Left cardiac atrium (tissue), 4 donors: ENCODE measurements around the gene CLEC3B. TPM values are rescaled to one million over a fixed set of nuclear protein-coding genes. Genes with fewer than 3 reads are reported as not detected.
"Not testable (repeated sequence)": the region's sequence is repeated elsewhere in the genome, so short reads cannot be mapped to it uniquely, and the experiment has no call there.

ENCODE experiments used
- ATAC-seq, 2 donors: fragments of 200-7000 bp; cut with Tn5 transposase; one replicate each; pipeline ENCODE4 v1.9.1; 2020; ENCODE audit warnings: mild to moderate bottlenecking in 2 of 2, moderate library complexity in 2 of 2
- DNase-seq: peaks from one replicate; pipeline ENCODE4 v3.0.0-alpha.2; 2020
- intact Hi-C, 2 donors: fragments of 100-400 bp; cut with DNase I; formaldehyde crosslinking; loops; one replicate each; pipeline versions ENCODE4 v1.14.1 to v1.15.1; 2022 to 2023
- total RNA-seq, 2 donors: library from RNA; stranded (reverse); fragmentation: NEBNext Ultra II Directional; extraction: Animal tissue kit (Norgen Biotek cat#: 25700); gene quantifications; one replicate each; pipeline ENCODE4 v1.2.1, GENCODE V29; 2021
- donor health status: DM: no; HTN: yes; CAD: no.
- donor health status: DM: no; HTN: yes; CAD: no; lungs with severe emphysema.
- donor health status: DM: yes; HTN: yes; CAD: no.
- donor health status: Dilated cardiomyopathy.

Gene CLEC3B
- total RNA-seq, 2 donors from 2014 or later, result 107 to 132 TPM

DNA sequence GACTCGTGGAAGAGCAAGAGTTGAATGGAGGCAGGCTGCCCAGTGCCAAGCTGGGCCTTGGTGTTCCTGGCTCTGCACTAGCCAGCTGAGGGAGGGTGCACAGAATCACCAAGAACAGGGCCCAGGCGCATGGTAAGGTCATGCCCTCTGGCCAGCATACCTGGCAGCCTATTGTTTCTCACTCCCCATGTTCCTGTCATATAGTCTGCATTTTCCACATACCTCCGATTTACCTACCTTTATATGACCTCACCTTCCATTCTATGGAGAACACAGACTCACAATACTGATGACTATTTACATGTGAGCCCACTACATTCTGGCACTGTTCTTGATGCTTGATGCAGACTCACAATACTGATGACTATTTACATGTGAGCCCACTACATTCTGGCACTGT is 5.4 kb downstream of the CLEC3B start:
- ATAC-seq, result no peak
- DNase-seq, result no peak
- intact Hi-C loops, result no loop called here

DNA sequence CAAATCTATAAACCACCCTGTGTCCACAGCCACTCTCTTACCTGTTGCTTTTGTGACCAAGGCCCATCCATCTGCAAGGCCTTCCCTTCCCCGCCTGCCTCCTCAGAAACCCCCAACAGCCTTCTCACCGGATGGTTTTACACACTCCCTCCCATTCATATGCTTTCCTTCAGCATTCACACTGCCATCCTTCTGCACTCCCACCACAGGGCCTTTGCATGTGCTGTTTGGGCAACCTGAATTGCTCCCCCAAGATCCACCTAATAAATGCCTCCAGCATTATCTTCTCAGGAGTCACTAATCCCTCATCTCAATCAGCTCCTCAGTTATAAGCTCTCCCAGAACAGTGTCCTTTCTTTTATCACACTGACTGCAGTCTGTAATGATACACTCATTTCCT is 6.0 kb downstream of the CLEC3B start:
- no peak for ATAC-seq
- intact Hi-C loops, result no loop called here
- no peak for DNase-seq

DNA sequence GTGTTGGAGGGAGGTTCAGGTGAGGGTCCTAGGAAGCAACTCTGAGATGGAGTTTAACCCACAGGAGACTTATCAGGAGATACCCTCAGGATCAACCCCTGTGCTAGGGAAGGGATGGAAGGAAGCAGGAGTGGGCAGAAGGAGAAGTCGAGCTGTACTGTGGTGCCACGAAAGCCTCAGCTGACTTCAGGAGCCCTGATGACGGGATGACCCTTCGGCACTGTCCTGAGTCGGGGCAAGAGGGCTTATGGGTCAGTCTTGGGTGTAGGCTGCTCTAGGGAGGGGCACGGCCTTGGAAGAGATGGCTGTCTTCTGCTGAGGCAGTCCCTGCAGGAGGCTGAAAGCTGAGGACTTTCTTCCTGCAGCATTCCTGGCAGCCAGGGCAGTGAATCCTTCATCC is 7.7 kb downstream of the CLEC3B start:
- intact Hi-C loops, result no loop called here
- DNase-seq, result no peak
- no peak for ATAC-seq

DNA sequence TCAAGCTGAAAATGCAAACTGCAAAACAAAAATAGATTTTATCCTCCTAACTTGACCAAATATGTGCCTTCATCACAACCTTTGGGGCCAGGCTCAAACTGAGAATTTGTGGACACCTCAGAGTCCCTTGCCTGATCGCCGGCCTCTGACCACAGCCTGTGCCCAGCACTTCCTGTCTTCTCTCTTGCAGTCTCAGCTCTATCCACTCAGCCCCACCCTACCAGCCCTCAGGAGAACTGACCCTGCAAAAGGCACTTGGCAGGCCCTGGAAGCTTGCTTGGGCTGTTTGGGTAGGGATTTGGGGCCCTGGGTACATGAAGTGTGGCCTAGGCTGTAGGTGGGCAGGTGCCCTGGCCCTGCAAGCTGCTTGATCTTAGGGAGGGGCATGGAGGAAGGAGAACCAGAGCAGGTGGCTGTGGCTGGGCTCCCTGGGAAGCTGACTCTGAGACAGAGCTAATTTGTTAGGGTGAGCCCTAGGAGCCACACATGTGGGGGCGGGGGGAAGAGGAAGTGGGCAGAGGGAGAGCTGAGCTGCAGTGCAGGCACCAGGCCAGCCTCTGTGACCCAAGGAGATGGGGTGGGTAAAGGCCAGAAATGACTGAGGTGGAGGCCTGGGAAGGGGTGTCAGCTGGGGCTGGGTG is 8.6 kb downstream of the CLEC3B start:
- ATAC-seq (peak; percentile 32 to 65), DNase-seq (peak; percentile 71)
- intact Hi-C loops, result loop anchor here in 1 of 2 donors (5.0 kb wide), 1 partner anchor 178 kb away; no protein-coding TSS in a partner anchor

DNA sequence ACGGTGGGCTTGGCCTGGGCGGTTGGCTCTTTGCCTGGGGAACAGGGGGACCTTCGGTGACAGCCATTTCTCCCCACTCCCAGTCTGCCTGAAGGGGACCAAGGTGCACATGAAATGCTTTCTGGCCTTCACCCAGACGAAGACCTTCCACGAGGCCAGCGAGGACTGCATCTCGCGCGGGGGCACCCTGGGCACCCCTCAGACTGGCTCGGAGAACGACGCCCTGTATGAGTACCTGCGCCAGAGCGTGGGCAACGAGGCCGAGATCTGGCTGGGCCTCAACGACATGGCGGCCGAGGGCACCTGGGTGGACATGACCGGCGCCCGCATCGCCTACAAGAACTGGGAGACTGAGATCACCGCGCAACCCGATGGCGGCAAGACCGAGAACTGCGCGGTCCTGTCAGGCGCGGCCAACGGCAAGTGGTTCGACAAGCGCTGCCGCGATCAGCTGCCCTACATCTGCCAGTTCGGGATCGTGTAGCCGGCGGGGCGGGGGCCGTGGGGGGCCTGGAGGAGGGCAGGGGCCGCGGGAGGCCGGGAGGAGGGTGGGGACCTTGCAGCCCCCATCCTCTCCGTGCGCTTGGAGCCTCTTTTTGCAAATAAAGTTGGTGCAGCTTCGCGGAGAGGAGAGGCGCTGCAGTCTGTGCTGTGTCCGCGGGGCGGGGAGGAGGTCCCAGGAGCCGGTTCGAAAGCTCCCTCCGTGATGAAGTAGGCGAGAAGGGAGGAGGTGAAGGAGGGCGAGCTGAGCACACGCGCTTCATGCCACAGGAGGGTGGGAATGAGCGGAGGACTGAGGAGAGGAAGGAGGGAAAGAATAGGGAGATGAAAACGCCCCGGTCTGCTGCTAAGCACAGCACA is 9.6 kb downstream of the CLEC3B start:
- peak; percentile 36 for DNase-seq
- intact Hi-C loops, result loop anchor here in 1 of 2 donors (5.0 kb wide), 1 partner anchor 177 kb away; no protein-coding TSS in a partner anchor
- peak; percentile 39 to 47 for ATAC-seq

DNA sequence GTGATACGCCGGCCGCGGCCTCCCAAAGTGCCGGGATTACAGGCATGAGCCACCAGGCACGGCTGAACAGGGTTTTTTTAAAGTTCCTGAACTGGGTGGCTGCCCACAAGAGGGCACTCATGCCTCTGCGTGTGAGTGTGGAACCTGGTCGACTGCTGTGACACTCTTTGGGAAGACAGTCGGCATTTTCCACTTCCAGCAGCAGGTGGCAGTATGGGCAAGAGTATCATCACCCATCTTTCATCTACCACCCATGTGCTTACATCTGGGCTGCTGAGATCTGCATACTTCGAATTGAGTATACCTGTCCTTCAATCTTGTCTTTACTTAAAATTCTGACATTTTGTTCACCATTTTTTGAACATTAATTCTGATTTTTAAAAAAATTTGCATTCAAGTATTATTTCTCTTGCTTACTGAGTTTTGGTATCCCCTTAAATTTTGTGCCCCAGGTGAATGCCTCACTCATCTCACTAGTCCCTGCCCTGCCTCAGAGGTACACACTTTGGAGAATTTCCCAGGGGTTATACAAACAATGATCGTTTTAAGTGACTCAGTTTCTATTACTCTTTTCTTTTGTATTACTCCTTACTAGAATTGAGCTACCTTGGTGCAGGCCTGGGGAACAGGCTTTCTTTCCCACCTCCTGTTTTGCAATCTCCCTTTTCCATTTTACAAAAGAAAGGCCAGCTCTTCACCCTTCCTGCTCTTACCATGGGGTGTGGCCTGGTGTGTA is 11.8 kb downstream of the CLEC3B start:
- ATAC-seq (peak; percentile 73 to 77), DNase-seq (peak; percentile 92)
- intact Hi-C loops, result loop anchor here in 1 of 2 donors (5.0 kb wide), 1 partner anchor 174 kb away; no protein-coding TSS in a partner anchor

DNA sequence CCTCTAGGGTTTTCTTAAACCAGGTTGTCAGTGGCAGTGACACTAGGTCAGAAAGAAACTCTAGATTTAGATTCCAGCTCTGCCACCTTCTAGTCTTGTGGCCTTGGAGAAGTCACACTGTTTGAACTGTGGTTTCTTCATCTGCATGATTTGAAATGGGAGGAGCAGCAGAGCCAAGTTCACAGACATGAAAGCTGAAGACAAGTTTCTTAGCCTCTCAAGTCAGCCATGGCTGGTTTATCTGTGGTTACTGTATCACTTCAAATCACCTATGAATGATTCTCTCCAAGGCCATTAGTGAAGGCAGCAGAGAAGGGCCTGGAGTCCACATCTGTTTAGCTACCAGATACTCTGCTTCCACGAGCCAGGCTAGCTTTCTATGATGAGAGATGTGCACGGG is 15.6 kb downstream of the CLEC3B start:
- intact Hi-C loops, result loop anchor here (5.0 to 10.0 kb wide), 2 partner anchors 453 to 456 kb away; no protein-coding TSS in a partner anchor
- ATAC-seq (no peak), DNase-seq (no peak)

DNA sequence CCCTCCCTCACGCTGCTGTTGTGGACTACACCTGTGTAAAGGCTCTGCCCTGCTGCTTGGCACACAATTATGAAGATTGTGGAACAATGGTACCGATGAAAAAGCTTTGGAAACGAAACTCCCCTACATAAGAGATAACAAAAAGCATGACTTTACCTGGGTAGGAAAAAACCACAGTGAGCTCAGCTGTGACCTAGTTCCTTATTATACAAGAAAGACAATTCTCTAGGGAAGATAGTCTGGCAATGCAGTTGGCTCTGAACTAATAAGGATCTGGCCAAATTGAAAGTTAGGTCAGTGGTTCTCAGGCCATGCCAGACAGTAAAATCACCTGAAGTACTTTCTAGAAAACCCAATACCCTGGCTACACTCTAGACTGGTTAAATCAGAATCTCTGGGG is 16.1 kb downstream of the CLEC3B start:
- ATAC-seq (no peak), DNase-seq (no peak)
- intact Hi-C loops, result loop anchor here (5.0 to 10.0 kb wide), 2 partner anchors 453 to 455 kb away; no protein-coding TSS in a partner anchor

DNA sequence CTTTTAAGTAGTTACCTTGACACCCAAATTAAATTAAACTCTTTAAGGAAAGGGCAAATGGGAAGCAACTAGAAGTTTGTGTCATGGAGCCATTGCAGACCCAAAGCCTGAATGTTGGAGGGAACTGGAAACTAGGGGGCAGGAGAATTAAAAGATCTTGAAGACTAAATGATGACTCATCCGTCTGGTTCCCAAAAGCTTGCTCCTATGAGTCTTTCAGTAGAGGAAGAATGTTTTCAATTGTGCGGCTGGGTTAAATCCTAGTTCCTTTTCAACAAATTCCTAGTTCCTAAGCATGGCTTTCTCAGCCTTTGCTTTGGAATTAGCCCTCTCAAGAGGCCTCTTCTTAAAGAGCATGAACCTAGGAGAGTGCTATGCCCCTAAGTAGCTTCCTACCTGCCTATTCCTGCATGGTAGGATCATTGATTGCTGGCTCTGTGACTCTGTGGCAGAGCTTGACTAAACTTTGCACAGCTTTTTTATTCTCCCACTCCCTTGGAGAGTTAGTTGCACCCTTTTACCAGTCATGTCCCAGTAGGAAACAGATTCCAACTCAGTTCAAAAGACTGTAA is 17.7 kb downstream of the CLEC3B start:
- DNase-seq (no peak), ATAC-seq (peak in 1 of 2 donors; percentile 29)
- intact Hi-C loops, result loop anchor here (5.0 to 10.0 kb wide), 2 partner anchors 451 to 453 kb away; no protein-coding TSS in a partner anchor

DNA sequence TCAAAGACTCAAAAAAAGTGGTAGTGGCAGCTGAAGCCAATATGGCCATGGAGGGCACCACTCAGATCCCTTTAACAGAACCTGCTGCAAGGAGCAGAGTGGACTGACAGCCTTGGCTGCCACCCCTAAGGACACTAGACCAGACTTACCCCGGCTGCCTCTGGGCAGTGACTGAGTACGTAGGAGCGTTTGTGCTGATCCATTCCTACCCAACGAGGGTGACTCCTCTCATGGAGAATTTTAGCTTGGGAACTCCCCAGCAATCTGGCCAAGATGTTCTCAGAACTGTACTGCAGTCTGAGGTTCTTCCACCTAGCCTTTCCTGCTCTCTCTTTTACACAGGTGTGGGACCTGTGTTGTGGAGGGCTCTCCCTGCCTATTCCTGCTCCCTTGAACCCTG is 22.1 kb downstream of the CLEC3B start:
- intact Hi-C loops, result loop anchor here in 1 of 2 donors (10.0 kb wide), 1 partner anchor 447 kb away; no protein-coding TSS in a partner anchor
- DNase-seq (no peak), ATAC-seq (peak in 1 of 2 donors; percentile 63)

DNA sequence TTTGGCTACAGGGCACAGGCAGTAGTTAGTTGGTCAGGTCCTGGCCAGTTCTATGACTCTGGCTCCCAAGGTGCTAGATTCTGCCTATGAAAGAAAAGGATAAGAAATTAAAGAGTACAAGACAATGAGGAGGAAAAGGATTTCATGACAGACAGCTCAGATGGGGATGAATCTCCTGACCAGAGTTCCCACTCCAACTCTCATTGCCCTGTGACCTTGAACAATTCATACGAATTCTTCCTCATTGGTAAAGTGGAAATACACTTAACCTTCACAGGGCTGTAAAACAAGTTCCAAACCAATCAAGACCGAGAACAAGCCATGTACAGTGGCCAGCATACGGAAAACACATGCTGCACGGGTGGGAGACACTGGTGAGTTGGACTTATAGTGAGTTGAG is 23.7 kb downstream of the CLEC3B start:
- intact Hi-C loops, result loop anchor here in 1 of 2 donors (10.0 kb wide), 1 partner anchor 445 kb away; no protein-coding TSS in a partner anchor
- DNase-seq (no peak), ATAC-seq (no peak)

DNA sequence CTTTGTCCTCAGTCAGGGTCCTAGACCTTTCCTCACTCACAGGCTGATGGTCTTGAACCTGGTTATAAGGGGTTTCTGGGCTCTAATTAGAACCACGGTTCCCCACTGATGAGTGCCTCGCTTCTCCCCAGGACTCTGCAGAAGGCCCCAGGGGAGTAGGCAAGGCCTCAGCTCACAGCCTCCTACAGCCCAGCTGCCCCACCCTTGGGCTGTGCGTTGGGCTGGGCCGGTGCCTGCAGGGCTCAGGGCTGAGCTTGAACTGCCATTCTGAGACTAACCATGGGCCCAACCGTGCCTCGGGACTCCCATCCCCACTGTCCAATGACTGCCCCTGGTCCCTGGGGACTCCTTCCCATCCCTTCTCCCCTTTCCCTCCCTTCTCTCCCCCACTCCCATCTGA is 25.6 kb downstream of the CLEC3B start:
- no peak for DNase-seq
- intact Hi-C loops, result no loop called here
- no peak for ATAC-seq

DNA sequence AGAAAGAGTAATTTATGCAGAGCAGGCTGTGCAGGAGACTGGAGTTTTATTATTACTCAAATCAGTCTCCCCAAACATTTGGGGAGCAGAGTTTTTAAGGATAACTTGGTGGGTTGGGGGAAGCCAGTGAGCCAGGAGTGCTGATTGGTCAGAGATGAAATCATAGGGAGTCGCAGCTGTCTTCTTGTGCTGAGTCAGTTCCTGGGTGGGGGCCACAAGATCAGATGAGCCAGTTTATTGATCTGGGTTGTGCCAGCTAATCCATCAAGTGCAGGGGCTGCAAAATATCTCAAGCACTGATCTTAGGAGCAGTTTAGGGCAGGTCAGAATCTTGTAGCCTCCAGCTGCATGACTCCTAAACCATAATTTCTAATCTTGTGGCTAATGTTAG is 27.7 kb downstream of the CLEC3B start:
- DNase-seq, intact Hi-C loops, ATAC-seq: not testable (repeated sequence)

DNA sequence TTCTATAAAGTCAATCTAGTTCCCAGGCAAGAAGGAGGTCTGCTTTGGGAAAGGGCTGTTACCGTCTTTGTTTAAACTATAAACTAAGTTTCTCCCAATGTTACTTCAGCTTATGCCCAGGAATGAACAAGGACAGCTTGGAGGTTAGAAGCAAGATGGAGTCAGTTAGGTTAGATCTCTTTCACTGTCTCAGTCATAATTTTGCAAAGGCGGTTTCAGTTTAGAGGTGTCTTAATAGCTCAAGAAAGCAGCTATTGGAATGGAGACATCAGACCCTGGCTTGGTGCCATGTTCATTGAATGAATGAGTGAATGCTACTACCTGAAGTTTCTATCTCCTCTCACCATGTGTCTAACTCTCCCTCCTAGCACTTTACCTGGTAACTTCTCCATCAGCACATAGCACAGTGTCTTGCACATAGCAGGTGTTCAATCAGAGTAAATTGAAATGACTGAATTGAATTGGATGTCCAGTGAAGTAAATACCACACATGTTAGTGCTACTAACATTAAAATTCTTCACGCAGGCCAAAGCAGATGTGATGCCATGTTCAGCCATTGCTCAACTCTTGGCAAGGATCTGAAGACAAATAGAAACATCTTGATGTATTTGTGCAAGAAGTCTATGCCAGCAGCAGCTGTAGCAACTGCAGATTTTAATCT is 28.2 kb downstream of the CLEC3B start:
- DNase-seq, result no peak
- ATAC-seq, result peak in 1 of 2 donors; percentile 45
- intact Hi-C loops, result no loop called here

DNA sequence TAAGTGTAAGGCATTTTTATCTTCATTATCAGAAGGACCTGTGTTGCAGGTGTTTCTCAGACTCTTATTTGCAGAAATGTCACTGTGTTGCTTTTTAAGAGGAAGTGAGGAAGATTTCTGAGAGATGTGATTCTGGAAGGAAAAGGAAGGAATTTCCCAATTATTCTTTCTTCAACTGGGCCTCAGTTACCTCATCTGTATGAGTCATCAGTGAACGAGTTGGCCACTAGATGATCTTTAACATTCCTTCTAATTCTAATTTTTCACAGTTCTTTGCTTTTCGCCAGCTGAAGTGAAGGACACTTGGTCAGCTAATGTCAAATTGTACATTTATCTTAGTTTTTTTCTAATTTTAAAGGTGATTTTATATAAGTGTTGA is 28.9 kb downstream of the CLEC3B start:
- intact Hi-C loops, result loop anchor here in 1 of 2 donors (5.0 kb wide), 1 partner anchor 117 kb away; no protein-coding TSS in a partner anchor
- peak in 1 of 2 donors; percentile 64 for ATAC-seq
- DNase-seq, result no peak

DNA sequence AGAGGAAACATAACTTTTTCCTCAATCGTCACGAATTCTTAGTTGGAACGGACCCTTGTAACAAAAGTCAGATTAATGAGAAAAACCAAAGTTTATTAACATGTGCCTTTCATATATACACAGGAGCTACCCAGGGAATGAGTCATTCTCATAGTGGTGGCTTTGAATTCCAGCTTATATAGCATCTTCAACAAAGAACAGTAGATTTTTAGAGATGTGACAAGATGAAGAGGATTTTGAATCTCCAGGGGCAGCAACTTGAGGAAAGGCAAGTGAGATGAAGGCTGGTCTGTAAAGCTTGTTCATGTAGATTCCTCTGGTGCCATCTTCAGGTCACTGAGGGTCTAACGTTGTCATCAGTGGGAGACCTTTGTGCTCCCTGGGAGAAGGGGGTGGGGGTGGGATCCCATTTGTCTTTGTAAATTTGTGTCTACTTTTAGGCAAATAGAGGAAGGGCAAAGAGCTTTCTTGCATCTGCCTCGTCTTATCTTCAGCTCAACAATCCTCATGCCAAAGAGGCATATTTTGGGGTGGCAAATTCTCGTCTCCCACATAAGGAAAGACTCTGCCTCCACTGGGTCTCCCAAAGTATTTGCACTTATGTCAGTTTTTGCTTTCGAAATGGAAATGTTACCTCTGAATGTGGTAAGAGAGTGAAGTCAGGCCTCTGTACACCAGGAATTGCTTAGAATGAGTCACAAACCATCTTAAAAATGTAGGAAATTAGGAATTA is 29.5 kb downstream of the CLEC3B start:
- intact Hi-C loops, result loop anchor here in 1 of 2 donors (5.0 kb wide), 1 partner anchor 117 kb away; no protein-coding TSS in a partner anchor
- peak in 1 of 2 donors; percentile 24 for ATAC-seq
- no peak for DNase-seq

DNA sequence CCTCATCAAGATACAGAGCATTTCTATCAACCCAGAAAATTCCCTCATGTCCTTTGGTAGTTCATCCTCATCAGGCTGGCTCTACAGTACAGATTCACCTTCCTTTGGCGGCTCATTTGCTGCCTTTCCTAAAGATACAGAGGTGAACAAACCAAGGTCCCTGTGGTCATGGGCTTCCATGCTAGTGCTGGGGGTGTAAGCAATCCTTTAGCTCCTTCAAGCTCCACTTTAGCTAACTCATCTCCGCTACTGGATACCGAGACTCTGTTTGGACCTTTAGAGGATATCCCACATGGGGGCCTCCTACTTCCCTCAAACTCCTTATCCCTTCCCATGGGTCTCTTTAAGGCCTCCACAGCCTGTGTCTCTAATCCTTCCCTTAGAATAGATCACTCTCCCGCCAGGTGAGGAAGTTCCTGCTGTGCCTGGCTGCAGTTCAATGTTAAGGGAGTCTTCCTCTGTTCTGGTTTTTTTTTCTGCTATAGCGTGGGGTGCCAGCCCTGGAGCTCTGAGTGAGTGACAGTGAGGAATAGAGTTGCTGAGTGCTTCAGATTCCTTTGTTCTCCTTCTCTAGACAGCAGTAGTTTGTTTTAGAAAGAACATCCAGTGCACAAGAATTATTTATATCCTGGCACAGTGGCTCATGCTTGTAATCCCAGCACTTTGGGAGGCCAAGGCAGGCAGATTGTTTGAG is 30.7 kb downstream of the CLEC3B start:
- DNase-seq (no peak), ATAC-seq (peak; percentile 78 to 81)
- intact Hi-C loops, result loop anchor here in 1 of 2 donors (5.0 kb wide), 1 partner anchor 116 kb away; no protein-coding TSS in a partner anchor
